Skeletal muscle satellite cell (primary cell): ENCODE results near the gene ACAT1. TPM values are rescaled to one million over a fixed set of nuclear protein-coding genes. Genes with fewer than 3 reads are reported as not detected.
"Not testable (repeated sequence)": the region's sequence is repeated elsewhere in the genome, so short reads cannot be mapped to it uniquely, and the experiment has no call there.

ENCODE experiments used
- H3K27me3 ChIP-seq: 2 replicates; pipeline ENCODE4 v1.7.0; 2013; ENCODE audit warnings: low read length; ENCODE audit not compliant: control insufficient read depth, insufficient read depth
- H3K36me3 ChIP-seq: 2 replicates; pipeline ENCODE4 v1.7.0; 2013; ENCODE audit warnings: mild to moderate bottlenecking, control low read depth, low read length; ENCODE audit not compliant: insufficient read depth
- H3K4me1 ChIP-seq: 2 replicates; pipeline ENCODE4 v1.7.0; 2013; ENCODE audit warnings: low read length; ENCODE audit not compliant: control insufficient read depth, insufficient read depth
- H3K4me2 ChIP-seq: 2 replicates; pipeline ENCODE4 v1.7.0; 2013; ENCODE audit warnings: mild to moderate bottlenecking, low read length
- H3K4me3 ChIP-seq: 2 replicates; pipeline ENCODE4 v1.7.0; 2013; ENCODE audit warnings: low read length
- H3K9ac ChIP-seq: 2 replicates; pipeline ENCODE4 v1.7.0; 2013; ENCODE audit warnings: mild to moderate bottlenecking, low read depth, low read length, moderate library complexity
- H3K9me3 ChIP-seq: replicated peaks from 2 replicates; pipeline ENCODE4 v1.7.0; 2013; ENCODE audit warnings: mild to moderate bottlenecking, control low read depth, low read length
- small RNA-seq: library from RNA; depleted of rRNA; stranded (forward); fragments of <200 nt; gene quantifications from one replicate; pipeline ENCODE3, GENCODE V24; 2012

Gene ACAT1

DNA sequence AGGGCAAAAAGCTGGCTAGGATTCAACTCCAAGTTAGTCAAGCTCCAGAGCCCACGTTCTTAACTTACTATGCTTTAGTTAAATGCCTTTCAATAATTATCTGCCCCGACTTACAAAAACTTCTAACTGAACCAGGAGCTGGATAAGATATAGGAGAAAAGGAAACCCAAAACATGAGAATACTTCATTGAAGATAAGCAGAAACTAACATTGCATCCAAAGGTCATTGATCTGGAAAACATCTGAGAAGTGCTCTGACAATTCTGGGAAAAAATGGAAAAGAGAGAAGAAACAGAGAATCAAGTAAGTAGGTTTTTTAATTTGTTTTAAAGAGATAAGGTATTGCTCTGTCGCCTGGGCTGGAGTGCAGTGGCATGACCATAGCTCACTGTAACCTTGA lies 27.2 kb downstream of the ACAT1 start:
- Histone ChIP-seq H3K27me3 (no peaks in the 10 kb centered on the region), H3K4me3 (no peak overlapping the region), H3K4me2 (no peak overlapping the region), H3K9me3 (no peaks in the 10 kb centered on the region), H3K9ac (no peak overlapping the region), H3K4me1 (no peaks in the 10 kb centered on the region), H3K36me3 (peaks cover 48% of the 10 kb centered on the region)

DNA sequence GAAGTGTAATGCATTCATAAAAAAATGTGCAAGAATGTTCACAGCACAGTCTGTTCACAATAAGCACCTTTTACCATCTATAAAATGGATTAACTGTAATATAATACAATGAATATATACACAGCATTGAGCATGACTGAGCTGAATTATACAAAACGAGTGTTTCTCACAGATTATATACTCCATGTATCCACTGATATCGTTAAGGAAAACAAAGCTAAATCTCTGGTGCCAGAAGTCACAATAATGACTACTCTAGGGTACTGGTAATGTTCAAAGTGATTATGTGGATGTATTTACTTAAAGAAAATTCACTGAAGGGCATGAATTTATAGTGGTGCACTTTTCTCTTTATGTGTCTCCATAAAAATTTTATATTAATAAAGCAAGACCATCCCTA lies 33.2 kb downstream of the ACAT1 start:
- Histone ChIP-seq H3K4me2 (no peak overlapping the region), H3K36me3 (peaks cover 36% of the 10 kb centered on the region), H3K4me1 (no peaks in the 10 kb centered on the region), H3K4me3 (no peak overlapping the region), H3K9ac (no peak overlapping the region), H3K27me3 (no peaks in the 10 kb centered on the region), H3K9me3 (no peaks in the 10 kb centered on the region)

DNA sequence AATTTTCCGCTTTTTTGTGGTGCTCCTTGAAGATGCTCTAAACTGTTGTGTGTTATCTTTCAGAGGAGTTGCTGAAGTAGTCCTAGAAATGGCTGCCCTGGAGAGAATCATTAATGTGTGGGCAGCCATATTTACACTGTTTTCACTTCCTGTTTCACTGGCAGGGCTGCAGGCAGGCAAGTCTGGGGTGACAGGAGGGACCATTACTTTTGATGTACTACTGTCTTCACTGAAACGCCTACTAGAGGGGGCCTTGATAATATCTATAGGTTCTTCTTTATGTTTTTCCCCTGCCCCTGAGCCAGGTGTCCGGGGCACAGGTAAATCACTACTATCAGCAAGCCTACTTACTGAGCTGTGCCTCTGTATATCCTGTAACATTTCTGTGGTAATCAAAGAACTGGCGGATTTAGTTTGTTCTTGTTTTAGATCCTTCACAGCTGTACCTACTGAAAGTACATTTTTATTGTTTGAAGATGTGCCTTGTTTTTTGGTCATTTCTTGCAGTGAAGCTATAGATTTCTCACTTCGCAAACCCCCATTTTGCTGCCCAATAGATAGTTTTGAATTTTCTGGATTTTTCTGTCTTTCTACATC lies 39.7 kb downstream of the ACAT1 start:
- Histone ChIP-seq H3K36me3 (peaks cover 24% of the 10 kb centered on the region), H3K4me2 (no peak overlapping the region), H3K9ac (no peak overlapping the region), H3K4me3 (no peak overlapping the region), H3K9me3 (no peaks in the 10 kb centered on the region), H3K4me1 (no peaks in the 10 kb centered on the region), H3K27me3 (no peaks in the 10 kb centered on the region)

DNA sequence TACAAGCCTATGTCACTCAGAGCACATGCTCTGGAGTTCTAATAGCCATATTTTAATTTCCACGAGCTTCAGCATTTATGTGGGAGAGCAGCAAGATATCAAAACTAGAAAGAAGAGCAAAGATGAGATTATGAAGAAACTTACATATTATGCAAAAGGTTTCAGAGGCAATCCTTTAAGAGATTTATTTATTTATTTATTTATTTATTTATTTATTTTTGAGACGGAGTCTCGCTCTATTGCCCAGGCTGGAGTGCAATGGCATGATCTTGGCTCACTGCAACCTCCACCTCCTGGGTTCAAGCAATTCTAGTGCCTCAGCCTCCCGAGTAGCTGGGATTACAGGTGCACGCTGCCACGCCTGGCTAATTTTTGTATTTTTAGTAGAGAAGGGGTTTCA lies 41.5 kb downstream of the ACAT1 start:
- H3K4me2 ChIP-seq, H3K9me3 ChIP-seq, H3K4me3 ChIP-seq, H3K4me1 ChIP-seq, H3K27me3 ChIP-seq, H3K9ac ChIP-seq: not testable (repeated sequence)
- H3K36me3 ChIP-seq = peaks cover 32% of the 10 kb centered on the region

DNA sequence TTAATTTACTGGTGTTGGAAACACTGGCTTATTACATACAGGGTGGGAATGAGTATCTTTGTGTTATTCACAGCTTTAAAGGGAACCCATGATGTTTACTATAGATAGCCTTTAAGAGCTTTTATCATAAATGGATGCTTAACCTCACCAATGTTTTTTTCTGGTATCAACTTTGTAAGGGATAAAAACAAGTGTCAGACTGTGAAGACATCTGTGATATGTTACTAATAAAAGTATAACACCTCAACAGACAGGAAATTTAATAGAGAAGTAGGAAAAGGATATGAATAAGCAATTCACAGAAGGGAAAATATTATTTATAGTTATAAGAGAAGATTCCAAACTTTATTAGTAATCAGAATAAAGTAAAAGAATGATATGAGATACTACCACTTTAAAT lies 46.3 kb downstream of the ACAT1 start:
- Histone ChIP-seq H3K9ac (no peak overlapping the region), H3K4me1 (no peaks in the 10 kb centered on the region), H3K36me3 (peaks cover 37% of the 10 kb centered on the region)

DNA sequence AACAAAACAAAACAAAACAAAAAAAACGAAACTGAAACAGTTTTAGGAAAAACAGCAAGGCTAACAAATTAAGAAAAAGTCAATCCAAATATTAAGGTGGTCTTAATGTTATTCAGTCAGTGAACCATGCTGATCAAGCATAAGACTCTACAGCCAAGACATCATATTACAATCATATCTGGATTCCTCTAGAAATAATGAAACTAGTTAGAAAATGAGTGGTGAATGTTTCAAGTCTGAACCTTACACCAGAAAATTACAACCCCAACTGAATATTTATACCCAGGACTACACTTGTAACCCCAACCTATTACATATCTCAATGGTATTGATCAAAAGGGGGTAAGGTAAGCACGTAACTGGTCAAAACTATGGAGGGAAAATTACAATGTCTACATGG lies 48.8 kb downstream of the ACAT1 start:
- no peak overlapping the region for H3K9ac ChIP-seq
- peaks cover 39% of the 10 kb centered on the region for H3K36me3 ChIP-seq
- H3K4me2 ChIP-seq = no peak overlapping the region
- H3K4me3 ChIP-seq = no peak overlapping the region
- H3K27me3 ChIP-seq = no peaks in the 10 kb centered on the region
- no peaks in the 10 kb centered on the region for H3K4me1 ChIP-seq
- H3K9me3 ChIP-seq = no peaks in the 10 kb centered on the region

More for the DNA sequence above, 46.3 kb downstream of the ACAT1 start:
- Histone ChIP-seq H3K4me3 (no peak overlapping the region), H3K27me3 (no peaks in the 10 kb centered on the region), H3K9me3 (no peaks in the 10 kb centered on the region), H3K4me2 (no peak overlapping the region)

DNA sequence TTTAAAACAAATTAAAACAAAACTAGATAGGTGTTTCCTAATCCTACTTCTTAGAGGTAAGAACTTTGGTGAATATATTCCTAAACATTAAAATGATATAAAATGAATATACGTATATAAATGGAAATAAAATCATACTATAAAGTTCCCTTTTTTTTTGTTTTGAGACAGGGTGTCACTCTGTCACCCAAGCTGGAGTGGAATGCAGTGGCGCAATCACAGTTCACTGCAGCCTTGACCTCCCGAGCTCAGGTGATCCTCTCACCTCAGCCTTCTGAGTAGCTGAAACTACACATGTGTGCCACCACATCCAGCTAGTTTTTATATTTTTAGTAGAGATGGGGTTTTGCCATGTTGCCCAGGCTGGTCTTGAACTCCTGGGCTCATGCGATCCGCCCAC lies 56.2 kb downstream of the ACAT1 start:
- Histone ChIP-seq H3K9ac (no peak overlapping the region), H3K4me3 (no peak overlapping the region), H3K27me3 (no peaks in the 10 kb centered on the region), H3K9me3 (no peaks in the 10 kb centered on the region), H3K4me1 (no peaks in the 10 kb centered on the region), H3K4me2 (no peak overlapping the region), H3K36me3 (peaks cover 23% of the 10 kb centered on the region)

DNA sequence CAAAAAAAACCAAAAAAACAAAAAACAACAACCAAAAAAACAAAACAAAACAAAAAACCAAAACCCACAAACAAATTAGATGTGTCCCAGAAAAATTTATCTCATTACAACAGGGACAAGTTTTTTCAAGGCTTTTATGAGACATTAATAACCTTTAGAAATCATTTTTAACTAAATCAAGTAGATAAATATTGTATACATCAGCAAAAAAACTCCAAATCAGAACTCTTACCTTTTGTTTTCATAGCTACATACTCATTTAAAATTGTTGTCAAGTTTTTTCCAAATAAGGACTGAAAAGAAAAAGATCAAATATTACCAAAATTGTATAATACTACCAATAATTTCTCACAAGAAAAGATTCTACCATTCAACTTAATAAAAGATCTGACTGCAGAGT lies 72.4 kb downstream of the ACAT1 start:
- no peak overlapping the region for H3K4me3 ChIP-seq
- peaks cover under 1% of the 10 kb centered on the region for H3K4me1 ChIP-seq
- peaks cover 20% of the 10 kb centered on the region for H3K36me3 ChIP-seq

DNA sequence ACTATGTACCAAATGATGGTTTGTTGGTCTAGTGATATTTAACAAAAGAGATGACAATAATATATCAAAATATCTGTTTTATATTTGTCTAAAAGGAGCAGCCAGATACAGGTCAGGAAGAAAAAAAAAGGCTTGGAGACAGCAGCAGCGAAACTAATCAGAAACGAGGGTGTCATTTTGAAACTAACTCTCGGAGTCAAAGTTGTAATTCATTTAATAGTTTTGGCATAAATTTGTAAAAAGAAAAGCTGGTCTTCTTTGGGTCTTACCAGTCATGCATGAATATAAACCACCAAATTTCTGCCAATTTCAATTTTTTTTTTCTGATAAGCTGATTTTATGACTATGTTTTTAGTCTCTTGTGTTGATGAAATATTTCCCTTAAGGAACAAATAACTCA lies 75.5 kb downstream of the ACAT1 start:
- Histone ChIP-seq H3K27me3 (no peaks in the 10 kb centered on the region), H3K4me3 (no peak overlapping the region), H3K36me3 (peaks cover 15% of the 10 kb centered on the region)

More for the DNA sequence above, 72.4 kb downstream of the ACAT1 start:
- Histone ChIP-seq H3K27me3 (no peaks in the 10 kb centered on the region), H3K4me2 (no peak overlapping the region), H3K9me3 (no peaks in the 10 kb centered on the region), H3K9ac (no peak overlapping the region)

More for the DNA sequence above, 75.5 kb downstream of the ACAT1 start:
- no peaks in the 10 kb centered on the region for H3K9me3 ChIP-seq
- no peak overlapping the region for H3K9ac ChIP-seq
- H3K4me1 ChIP-seq = peaks cover 21% of the 10 kb centered on the region
- H3K4me2 ChIP-seq = no peak overlapping the region

Small RNA genes lying within 50 kb of the gene (small RNA-seq; reads per million reads assigned to genes)
- gene RF00019 = not detected
